OCI-LY7 (cell line): ENCODE data around the gene HCN1. TPM values are rescaled to one million over a fixed set of nuclear protein-coding genes. Genes with fewer than 3 reads are reported as not detected.
"Not testable (repeated sequence)": the region's sequence is repeated elsewhere in the genome, so short reads cannot be mapped to it uniquely, and the experiment has no call there.

ENCODE experiments used
- BruUV-seq: library from RNA; stranded (reverse); fragments of 400-500 nt; replicated peaks from 2 replicates; lab custom pipeline; 2021; lab: Mats Ljungman, UMichigan
- CTCF ChIA-PET: fragments of 300-600 bp; sonication (Branson Sonifier 250); formaldehyde crosslinking; loops from one replicate; lab custom pipeline; 2022; ENCODE audit warnings: antibody characterized with exemption; ENCODE audit not compliant: unreplicated experiment; lab: Charles Lee
- POLR2A ChIA-PET: fragments of 300-600 bp; sonication (Branson Sonifier 250); formaldehyde crosslinking; loops from one replicate; lab custom pipeline; 2022; ENCODE audit warnings: antibody characterized with exemption; lab: Charles Lee
- DNase-seq: peaks from one replicate; pipeline ENCODE4 v3.0.0-alpha.2; 2015; ENCODE audit warnings: low spot score
- H2AFZ ChIP-seq: fragments of 200-600 bp; sonication (generic), shearing (Covaris generic); 2 replicates; pipeline ENCODE4 v1.6.1; 2014; ENCODE audit warnings: mild to moderate bottlenecking, antibody characterized with exemption, low read length, moderate library complexity
- H3K27ac ChIP-seq: fragments of 200-600 bp; sonication (generic); 2 replicates; pipeline ENCODE4 v1.5.1; 2014; ENCODE audit warnings: mixed run types, low read depth, mild to moderate bottlenecking, moderate library complexity, low read length, inconsistent platforms; ENCODE audit not compliant: poor library complexity, severe bottlenecking
- H3K36me3 ChIP-seq: fragments of 200-600 bp; sonication (generic); 2 replicates; pipeline ENCODE4 v1.6.1; 2014; ENCODE audit warnings: mild to moderate bottlenecking, antibody characterized with exemption, low read length, moderate library complexity, mixed read lengths; ENCODE audit not compliant: insufficient read depth
- H3K4me1 ChIP-seq: fragments of 200-600 bp; sonication (generic); 2 replicates; pipeline ENCODE4 v1.5.1; 2014; ENCODE audit warnings: mild to moderate bottlenecking, low read length; ENCODE audit not compliant: insufficient read depth, poor library complexity, severe bottlenecking
- H3K4me2 ChIP-seq: fragments of 200-600 bp; sonication (generic); 2 replicates; pipeline ENCODE4 v1.6.1; 2014; ENCODE audit warnings: mild to moderate bottlenecking, low read length
- H3K4me3 ChIP-seq: fragments of 200-600 bp; sonication (generic); 2 replicates; pipeline ENCODE4 v1.5.1; 2014; ENCODE audit warnings: mild to moderate bottlenecking, low read depth, low read length; ENCODE audit not compliant: poor library complexity, severe bottlenecking
- H3K79me2 ChIP-seq: fragments of 200-600 bp; sonication (generic); 2 replicates; pipeline ENCODE4 v1.6.1; 2016; ENCODE audit warnings: low read depth, mild to moderate bottlenecking, low read length, moderate library complexity, mixed read lengths; ENCODE audit not compliant: insufficient read depth
- H3K9me2 ChIP-seq: fragments of 200-600 bp; sonication (generic); 2 replicates; pipeline ENCODE4 v1.6.1; 2016; ENCODE audit warnings: mild to moderate bottlenecking, low read length, mixed read lengths; ENCODE audit not compliant: insufficient read depth
- H3K9me3 ChIP-seq: fragments of 200-600 bp; sonication (generic); 2 replicates; pipeline ENCODE4 v1.6.1; 2014; ENCODE audit warnings: mild to moderate bottlenecking, mixed run types, low read length, mixed read lengths
- H4K20me1 ChIP-seq: fragments of 200-600 bp; sonication (generic); 2 replicates; pipeline ENCODE4 v1.6.1; 2014; ENCODE audit warnings: mild to moderate bottlenecking, antibody characterized with exemption, low read length, moderate library complexity, mixed read lengths; ENCODE audit not compliant: insufficient read depth
- EZH2phosphoT487 ChIP-seq: fragments of 200-600 bp; sonication (generic); IDR thresholded peaks from 2 replicates; pipeline ENCODE4 v1.6.1; 2018; ENCODE audit warnings: low read depth, borderline replicate concordance, mild to moderate bottlenecking, mixed run types, antibody characterized with exemption, low read length, moderate library complexity, mixed read lengths
- intact Hi-C: fragments of 100-400 bp; cut with micrococcal nuclease; formaldehyde crosslinking; loops from one replicate; pipeline ENCODE4 v1.10.0; 2022; ENCODE audit not compliant: unreplicated experiment
- total RNA-seq, 2 experiments: library from RNA; depleted of rRNA in 1 of 2; stranded (reverse); fragments of >200 nt in 1 of 2; shearing (Covaris generic) in 1 of 2; gene quantifications; 2 replicates each; pipeline ENCODE4 v1.2.3, GENCODE V29; 2014 to 2022
- TF ChIP-seq, protein P1 (sequence below): fragments of 200-600 bp; sonication (generic); conservative IDR thresholded peaks from 2 replicates; pipeline ENCODE4 v1.5.1; 2014; ENCODE audit warnings: mild to moderate bottlenecking, antibody characterized with exemption, low read length, moderate library complexity, mixed read lengths

Gene HCN1
- total RNA-seq, 2 experiments from 2014 or later = not detected

GRCh38 chr5:45335346-45335745 lies 360.8 kb downstream of the HCN1 start:
- H3K9me2 ChIP-seq = no peaks in the 10 kb centered on the region
- no peaks in the 10 kb centered on the region for H3K4me1 ChIP-seq
- BruUV-seq = no TSS peak
- ChIA-PET CTCF (no interaction called here), POLR2A (no interaction called here)
- H2AFZ ChIP-seq = no peak overlapping the region
- no peak overlapping the region for H3K27ac ChIP-seq
- H3K36me3 ChIP-seq = no peaks in the 10 kb centered on the region
- no peak for TF ChIP-seq EZH2phosphoT487
- TF ChIP-seq, protein P1, sequence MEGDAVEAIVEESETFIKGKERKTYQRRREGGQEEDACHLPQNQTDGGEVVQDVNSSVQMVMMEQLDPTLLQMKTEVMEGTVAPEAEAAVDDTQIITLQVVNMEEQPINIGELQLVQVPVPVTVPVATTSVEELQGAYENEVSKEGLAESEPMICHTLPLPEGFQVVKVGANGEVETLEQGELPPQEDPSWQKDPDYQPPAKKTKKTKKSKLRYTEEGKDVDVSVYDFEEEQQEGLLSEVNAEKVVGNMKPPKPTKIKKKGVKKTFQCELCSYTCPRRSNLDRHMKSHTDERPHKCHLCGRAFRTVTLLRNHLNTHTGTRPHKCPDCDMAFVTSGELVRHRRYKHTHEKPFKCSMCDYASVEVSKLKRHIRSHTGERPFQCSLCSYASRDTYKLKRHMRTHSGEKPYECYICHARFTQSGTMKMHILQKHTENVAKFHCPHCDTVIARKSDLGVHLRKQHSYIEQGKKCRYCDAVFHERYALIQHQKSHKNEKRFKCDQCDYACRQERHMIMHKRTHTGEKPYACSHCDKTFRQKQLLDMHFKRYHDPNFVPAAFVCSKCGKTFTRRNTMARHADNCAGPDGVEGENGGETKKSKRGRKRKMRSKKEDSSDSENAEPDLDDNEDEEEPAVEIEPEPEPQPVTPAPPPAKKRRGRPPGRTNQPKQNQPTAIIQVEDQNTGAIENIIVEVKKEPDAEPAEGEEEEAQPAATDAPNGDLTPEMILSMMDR = no peak
- intact Hi-C loops = no loop called here
- H3K9me3 ChIP-seq = no peaks in the 10 kb centered on the region
- no peak overlapping the region for H3K4me3 ChIP-seq
- no peak for DNase-seq
- H3K4me2 ChIP-seq = no peak overlapping the region
- H4K20me1 ChIP-seq = no peaks in the 10 kb centered on the region
- H3K79me2 ChIP-seq = no peaks in the 10 kb centered on the region

- Histone ChIP-seq H3K4me3 (no peak overlapping the region), H3K79me2 (no peaks in the 10 kb centered on the region), H2AFZ (no peak overlapping the region), H4K20me1 (no peaks in the 10 kb centered on the region), H3K9me2 (no peaks in the 10 kb centered on the region), H3K4me2 (no peak overlapping the region), H3K36me3 (no peaks in the 10 kb centered on the region), H3K9me3 (no peaks in the 10 kb centered on the region), H3K27ac (no peak overlapping the region), H3K4me1 (no peaks in the 10 kb centered on the region)
- intact Hi-C loops = no loop called here
- no peak for DNase-seq
- no TSS peak for BruUV-seq
- ChIA-PET CTCF (no interaction called here), POLR2A (no interaction called here)
- TF ChIP-seq, protein P1 = no peak
- TF ChIP-seq EZH2phosphoT487 = no peak
Measured at GRCh38 chr5:45334939-45335338, 361.2 kb downstream of the HCN1 start.

- H4K20me1 ChIP-seq, H3K9me3 ChIP-seq, H3K4me1 ChIP-seq, H3K79me2 ChIP-seq, BruUV-seq, H3K9me2 ChIP-seq, H3K4me3 ChIP-seq, DNase-seq, H3K36me3 ChIP-seq, H2AFZ ChIP-seq, H3K27ac ChIP-seq, CTCF ChIA-PET, intact Hi-C loops, H3K4me2 ChIP-seq, POLR2A ChIA-PET: not testable (repeated sequence)
Measured at GRCh38 chr5:45312627-45313026, 383.6 kb downstream of the HCN1 start.
